IMR-90 (cell line): ENCODE results near the gene AMELX. TPM values are rescaled to one million over a fixed set of nuclear protein-coding genes. Genes with fewer than 3 reads are reported as not detected.

Source experiments
- ATAC-seq: fragments of 200-7000 bp; cut with Tn5 transposase; 2 replicates; pipeline ENCODE4 v1.9.1; 2020; ENCODE audit warnings: low read depth, mild to moderate bottlenecking, moderate library complexity
- BruUV-seq: library from RNA; stranded (reverse); fragments of 400-500 nt; replicated peaks from 2 replicates; lab custom pipeline; 2021; lab: Mats Ljungman, UMichigan
- CTCF ChIA-PET: fragments of 300-600 bp; formaldehyde crosslinking; extraction: SDS; loops from one replicate; lab custom pipeline; 2021; ENCODE audit warnings: antibody characterized with exemption; lab: Yijun Ruan, JAX
- POLR2A ChIA-PET: fragments of 300-600 bp; sonication (Branson Sonifier 250); formaldehyde crosslinking; loops from one replicate; lab custom pipeline; 2022; ENCODE audit warnings: antibody characterized with exemption; ENCODE audit not compliant: unreplicated experiment; lab: Charles Lee
- DNase-seq: peaks from one replicate; pipeline ENCODE4 v3.0.0; 2013
- H2AFZ ChIP-seq: replicated peaks from 2 replicates; pipeline ENCODE3; 2013; ENCODE audit warnings: low read length, mild to moderate bottlenecking; ENCODE audit not compliant: poor library complexity
- H2AK5ac ChIP-seq: 2 replicates; pipeline ENCODE4 v1.6.1; 2013; ENCODE audit warnings: low read depth, low read length, inconsistent platforms
- H2AK9ac ChIP-seq: replicated peaks from 2 replicates; pipeline ENCODE3; 2013; ENCODE audit warnings: mild to moderate bottlenecking, low read depth, low read length, moderate library complexity; ENCODE audit not compliant: poor library complexity
- H2BK120ac ChIP-seq: 2 replicates; pipeline ENCODE4 v1.6.1; 2013; ENCODE audit warnings: low read depth, low read length, inconsistent platforms
- H2BK15ac ChIP-seq: 3 replicates; pipeline ENCODE4 v1.6.1; 2013; ENCODE audit warnings: low read depth, low read length, inconsistent platforms
- H2BK20ac ChIP-seq: 2 replicates; pipeline ENCODE4 v1.6.1; 2013; ENCODE audit warnings: low read depth, mild to moderate bottlenecking, inconsistent platforms, low read length, moderate library complexity
- H2BK5ac ChIP-seq: 2 replicates; pipeline ENCODE4 v1.6.1; 2013; ENCODE audit warnings: mild to moderate bottlenecking, low read depth, low read length, inconsistent platforms; ENCODE audit not compliant: poor library complexity, severe bottlenecking
- H3K14ac ChIP-seq: replicated peaks from 2 replicates; pipeline ENCODE4 v1.6.1; 2013; ENCODE audit warnings: low read depth, low read length, inconsistent platforms
- H3K18ac ChIP-seq: 2 replicates; pipeline ENCODE4 v1.6.1; 2013; ENCODE audit warnings: low read depth, low read length, control low read depth
- H3K23ac ChIP-seq: 2 replicates; pipeline ENCODE4 v1.6.1; 2013; ENCODE audit warnings: low read depth, low read length, inconsistent platforms
- H3K27ac ChIP-seq: 2 replicates; pipeline ENCODE4 v1.5.1; 2013; ENCODE audit warnings: mild to moderate bottlenecking, control low read depth, low read length; ENCODE audit not compliant: insufficient read depth
- H3K27me3 ChIP-seq: 2 replicates; pipeline ENCODE4 v1.6.1; 2013; ENCODE audit warnings: low read length; ENCODE audit not compliant: control insufficient read depth, insufficient read depth
- H3K36me3 ChIP-seq: 2 replicates; pipeline ENCODE4 v1.6.1; 2013; ENCODE audit warnings: low read length, mixed read lengths; ENCODE audit not compliant: control insufficient read depth, insufficient read depth
- H3K4ac ChIP-seq: 2 replicates; pipeline ENCODE4 v1.6.1; 2013; ENCODE audit warnings: low read depth, low read length, inconsistent platforms
- H3K4me1 ChIP-seq: 2 replicates; pipeline ENCODE4 v1.6.1; 2013; ENCODE audit warnings: low read length, mixed read lengths; ENCODE audit not compliant: control insufficient read depth, insufficient read depth
- H3K4me2 ChIP-seq: 2 replicates; pipeline ENCODE4 v1.6.1; 2013; ENCODE audit warnings: low read depth, mild to moderate bottlenecking, control low read depth, low read length, moderate library complexity
- H3K4me3 ChIP-seq: 2 replicates; pipeline ENCODE4 v1.5.1; 2013; ENCODE audit warnings: low read depth, mild to moderate bottlenecking, control low read depth, low read length, moderate library complexity; ENCODE audit not compliant: insufficient read depth
- H3K56ac ChIP-seq: 2 replicates; pipeline ENCODE4 v1.6.1; 2013; ENCODE audit warnings: low read length, inconsistent platforms; ENCODE audit not compliant: insufficient read depth; ENCODE audit errors: extremely low read depth
- H3K79me1 ChIP-seq, 2 experiments: 2 replicates each; pipeline ENCODE4 v1.6.1; 2013; ENCODE audit warnings: low read length in 2 of 2, inconsistent platforms in 1 of 2, low read depth in 1 of 2
- H3K9ac ChIP-seq: 2 replicates; pipeline ENCODE4 v1.6.1; 2013; ENCODE audit warnings: low read depth, low read length, control low read depth
- H3K9me1 ChIP-seq: 2 replicates; pipeline ENCODE4 v1.6.1; 2013; ENCODE audit warnings: low read length, inconsistent platforms; ENCODE audit not compliant: insufficient read depth
- H3K9me3 ChIP-seq: 2 replicates; pipeline ENCODE4 v1.6.1; 2013; ENCODE audit warnings: low read length; ENCODE audit not compliant: control insufficient read depth, insufficient read depth
- H4K20me1 ChIP-seq: 2 replicates; pipeline ENCODE4 v1.6.1; 2013; ENCODE audit warnings: low read length, inconsistent platforms; ENCODE audit not compliant: insufficient read depth
- H4K5ac ChIP-seq: 2 replicates; pipeline ENCODE4 v1.6.1; 2013; ENCODE audit warnings: mild to moderate bottlenecking, low read depth, low read length, control low read depth
- H4K8ac ChIP-seq, 2 experiments: 2 replicates each; pipeline ENCODE4 v1.6.1; 2013; ENCODE audit warnings: low read depth in 2 of 2, low read length in 2 of 2, control low read depth in 1 of 2, inconsistent platforms in 1 of 2
- H4K91ac ChIP-seq: 2 replicates; pipeline ENCODE4 v1.6.1; 2013; ENCODE audit warnings: low read depth, low read length, inconsistent platforms; ENCODE audit not compliant: insufficient read depth
- BHLHE40 ChIP-seq: fragments of 150-350 bp; IDR thresholded peaks from 2 replicates; pipeline ENCODE4 v1.6.1; 2016; ENCODE audit warnings: mild to moderate bottlenecking, low read depth, low read length
- CEBPB ChIP-seq: IDR thresholded peaks from 2 replicates; pipeline ENCODE4 v1.6.1; 2012; ENCODE audit warnings: low read depth, low read length, improper control_type of control experiment
- CTCF ChIP-seq: conservative IDR thresholded peaks from 2 replicates; pipeline ENCODE4 v1.5.1; 2012; ENCODE audit warnings: mild to moderate bottlenecking, low read depth, low read length, improper control_type of control experiment
- ELK1 ChIP-seq: fragments of 150-350 bp; IDR thresholded peaks from 2 replicates; pipeline ENCODE4 v1.6.1; 2016; ENCODE audit warnings: low read depth, mild to moderate bottlenecking, low read length, moderate library complexity, borderline replicate concordance
- FOS ChIP-seq: fragments of 150-350 bp; IDR thresholded peaks from 2 replicates; pipeline ENCODE4 v1.6.1; 2016; ENCODE audit warnings: low read depth, low read length
- MAFK ChIP-seq: IDR thresholded peaks from 2 replicates; pipeline ENCODE4 v1.6.1; 2012; ENCODE audit warnings: low read depth, low read length, improper control_type of control experiment
- MAZ ChIP-seq: IDR thresholded peaks from 2 replicates; pipeline ENCODE4 v1.6.1; 2012; ENCODE audit warnings: low read depth, mild to moderate bottlenecking, low read length, improper control_type of control experiment, moderate library complexity, borderline replicate concordance
- MXI1 ChIP-seq: IDR thresholded peaks from 2 replicates; pipeline ENCODE4 v1.6.1; 2012; ENCODE audit warnings: low read depth, mild to moderate bottlenecking, low read length, moderate library complexity, borderline replicate concordance
- NFE2L2 ChIP-seq: fragments of 150-350 bp; IDR thresholded peaks from 2 replicates; pipeline ENCODE4 v1.6.1; 2016; ENCODE audit warnings: low read depth, mild to moderate bottlenecking, low read length
- POLR2A ChIP-seq: IDR thresholded peaks from 2 replicates; pipeline ENCODE4 v1.6.1; 2012; ENCODE audit warnings: mild to moderate bottlenecking, low read depth, low read length
- RAD21 ChIP-seq: IDR thresholded peaks from 2 replicates; pipeline ENCODE4 v1.6.1; 2012; ENCODE audit warnings: low read length, improper control_type of control experiment
- RCOR1 ChIP-seq: IDR thresholded peaks from 2 replicates; pipeline ENCODE4 v1.6.1; 2012; ENCODE audit warnings: mild to moderate bottlenecking, low read length, improper control_type of control experiment; ENCODE audit not compliant: insufficient replicate concordance
- RFX5 ChIP-seq: IDR thresholded peaks from 2 replicates; pipeline ENCODE4 v1.8.0; 2012; ENCODE audit warnings: low read depth, mild to moderate bottlenecking, low read length, moderate library complexity
- SMC3 ChIP-seq: fragments of 150-350 bp; IDR thresholded peaks from 2 replicates; pipeline ENCODE4 v1.6.1; 2016; ENCODE audit warnings: low read depth, mild to moderate bottlenecking, antibody characterized with exemption, low read length, moderate library complexity
- WGBS, 2 experiments: methylation state at CpG; one replicate each; pipeline versions ENCODE4 v1.1.5 to v1.1.7; 2013; ENCODE audit warnings: missing lambda C conversion rate in 2 of 2; ENCODE audit not compliant: insufficient read length in 1 of 2; ENCODE audit errors: extremely low coverage in 2 of 2; 5-methylcytosine and 5-hydroxymethylcytosine counted together
- dilution Hi-C: fragments of 300-500 bp; cut with HindIII; formaldehyde crosslinking; loops from one replicate; pipeline ENCODE4 v1.14.3; 2018; ENCODE audit warnings: low sequenced_read_pairs; ENCODE audit not compliant: unreplicated experiment
- in situ Hi-C: fragments of 300-500 bp; cut with MboI; formaldehyde crosslinking; loops from 3 replicates; pipeline ENCODE4 v1.14.3; 2019; ENCODE audit warnings: low sequenced_read_pairs, inconsistent platforms, mixed read lengths
- intact Hi-C: fragments of 100-400 bp; cut with micrococcal nuclease; formaldehyde crosslinking; loops from 2 replicates; pipeline ENCODE4 v1.10.0; 2022
- polyA plus RNA-seq, 3 experiments: library from polyadenylated mRNA; depleted of rRNA; stranded (reverse); fragments of >200 nt; gene quantifications; 2 replicates each; pipeline ENCODE4 v1.2.3, GENCODE V29; 2012; ENCODE audit warnings: low replicate concordance in 1 of 3
- total RNA-seq: library from RNA; depleted of rRNA; stranded (reverse); fragments of >200 nt; gene quantifications from 2 replicates; pipeline ENCODE4 v1.2.3, GENCODE V29; 2012
- TF ChIP-seq, protein P1 (sequence below): fragments of 150-350 bp; IDR thresholded peaks from 2 replicates; pipeline ENCODE4 v1.6.1; 2017; ENCODE audit warnings: mild to moderate bottlenecking, antibody characterized with exemption, low read length, low read depth

AMELX gene
- total and polyA plus RNA-seq, 2 of the 4 experiments (the other 2 are of a cell fraction) = not detected

DNA sequence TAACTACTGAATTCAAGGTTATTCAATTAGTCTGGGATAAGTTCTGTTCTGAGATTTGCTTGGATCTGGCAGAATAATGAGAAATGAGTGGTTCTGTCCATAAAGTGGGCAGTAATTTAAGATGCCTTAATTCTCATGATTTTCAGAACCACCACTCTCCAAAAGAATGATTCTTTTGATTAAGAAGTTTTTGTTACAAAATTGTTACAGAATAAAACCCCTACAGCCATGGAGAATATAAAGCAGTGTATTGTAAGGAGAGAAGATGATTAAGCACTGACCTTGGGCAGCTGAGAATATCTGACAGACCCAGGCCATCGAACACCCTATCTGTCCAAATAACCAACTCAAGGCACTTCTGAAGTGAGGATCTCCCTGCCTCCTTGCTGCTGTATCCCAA lies 12.4 kb downstream of the AMELX start:
- no peaks in the 10 kb centered on the region for H3K36me3 ChIP-seq
- no peak overlapping the region for H4K5ac ChIP-seq
- no peak overlapping the region for H3K18ac ChIP-seq
- no peak overlapping the region for H2BK15ac ChIP-seq
- H3K27ac ChIP-seq = no peak overlapping the region
- H3K56ac ChIP-seq = no peak overlapping the region
- in situ Hi-C loops (no loop called here), dilution Hi-C loops (no loop called here), intact Hi-C loops (no loop called here)
- no peak overlapping the region for H2BK5ac ChIP-seq
- H3K9me3 ChIP-seq = no peaks in the 10 kb centered on the region
- H4K20me1 ChIP-seq = no peaks in the 10 kb centered on the region
- H4K91ac ChIP-seq = no peak overlapping the region
- H3K23ac ChIP-seq = no peak overlapping the region
- H3K27me3 ChIP-seq = no peaks in the 10 kb centered on the region
- no peak for ATAC-seq
- H3K14ac ChIP-seq = no peak overlapping the region
- H2AK9ac ChIP-seq = no peak overlapping the region
- no peak overlapping the region for H3K9ac ChIP-seq
- no peak for DNase-seq
- H3K9me1 ChIP-seq = no peaks in the 10 kb centered on the region
- H3K4me2 ChIP-seq = no peak overlapping the region
- H3K79me1 ChIP-seq = no peaks in the 10 kb centered on the region
- TF ChIP-seq RFX5 (no peak), CTCF (no peak), SMC3 (no peak), MAZ (no peak), RAD21 (no peak), FOS (no peak), MXI1 (no peak), NFE2L2 (no peak), CEBPB (no peak), ELK1 (no peak), RCOR1 (no peak), POLR2A (no peak), MAFK (no peak), BHLHE40 (no peak)
- TF ChIP-seq, protein P1, sequence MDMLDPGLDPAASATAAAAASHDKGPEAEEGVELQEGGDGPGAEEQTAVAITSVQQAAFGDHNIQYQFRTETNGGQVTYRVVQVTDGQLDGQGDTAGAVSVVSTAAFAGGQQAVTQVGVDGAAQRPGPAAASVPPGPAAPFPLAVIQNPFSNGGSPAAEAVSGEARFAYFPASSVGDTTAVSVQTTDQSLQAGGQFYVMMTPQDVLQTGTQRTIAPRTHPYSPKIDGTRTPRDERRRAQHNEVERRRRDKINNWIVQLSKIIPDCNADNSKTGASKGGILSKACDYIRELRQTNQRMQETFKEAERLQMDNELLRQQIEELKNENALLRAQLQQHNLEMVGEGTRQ = no peak
- no TSS peak for BruUV-seq
- WGBS, 2 experiments = 0% methylated on average over 1 of the region's 1 CpG; no CpG with 5 or more reads in 1 of the 2 experiments
- no peak overlapping the region for H2AFZ ChIP-seq
- 0 out of 2 replicates have a peak, but pooled peaks cover 2% of the 10 kb centered on the region for H3K4me1 ChIP-seq
- no peak overlapping the region for H3K4ac ChIP-seq
- H2AK5ac ChIP-seq = no peak overlapping the region
- H2BK120ac ChIP-seq = no peak overlapping the region
- no peak overlapping the region for H4K8ac ChIP-seq
- no peak overlapping the region for H2BK20ac ChIP-seq
- CTCF ChIA-PET = no interaction called here
- POLR2A ChIA-PET = no interaction called here
- H3K4me3 ChIP-seq = no peak overlapping the region
